Measurements from ENCODE around the gene GALNS.

Gene GALNS

GRCh38 chr16:88828711-88829110 is 28.0 kb downstream of the GALNS start:
- no peaks in the 10 kb centered on the region for H3K9me2 ChIP-seq (replicated peaks; ENCODE audit: low read depth, low read length)
- H3K36me3 ChIP-seq (ENCODE audit: insufficient read depth, low read length), result no peaks in the 10 kb centered on the region
- H3K27me3 ChIP-seq (ENCODE audit: insufficient read depth, low read length, poor library complexity, severe bottlenecking), result no peaks in the 10 kb centered on the region
- no peaks in the 10 kb centered on the region for H3K79me2 ChIP-seq (ENCODE audit: insufficient read depth, low read length)
- H3K4me2 ChIP-seq (ENCODE audit: low read depth, low read length, poor library complexity, severe bottlenecking), result no peak overlapping the region
- H3K9me3 ChIP-seq (ENCODE audit: insufficient read depth, low read depth, low read length), result no peaks in the 10 kb centered on the region
- TF ChIP-seq CTCF (conservative IDR thresholded peaks at IDR 0.05; ENCODE audit: low read length) (no peak), EZH2phosphoT487 (IDR thresholded peaks at IDR 0.05; ENCODE audit: borderline replicate concordance) (no peak)
- no peak overlapping the region for H3K4me3 ChIP-seq (ENCODE audit: low read length, poor library complexity, severe bottlenecking)
- no peaks in the 10 kb centered on the region for H3F3A ChIP-seq (ENCODE audit: low read depth)
- no peak overlapping the region for H3K9ac ChIP-seq (ENCODE audit: low read depth, low read length, poor library complexity, severe bottlenecking)
- H3K4me1 ChIP-seq (ENCODE audit: insufficient read depth, low read length, poor library complexity, severe bottlenecking), result no peaks in the 10 kb centered on the region
- no peaks in the 10 kb centered on the region for H4K20me1 ChIP-seq (ENCODE audit: insufficient read depth, low read length, poor library complexity, severe bottlenecking)
- H2AFZ ChIP-seq (ENCODE audit: low read length), result no peak overlapping the region

GRCh38 chr16:88827727-88828126 is 29.0 kb downstream of the GALNS start:
- no peaks in the 10 kb centered on the region for H3K36me3 ChIP-seq (ENCODE audit: insufficient read depth, low read length)
- TF ChIP-seq CTCF (conservative IDR thresholded peaks at IDR 0.05; ENCODE audit: low read length), result no peak
- no peak for TF ChIP-seq EZH2phosphoT487 (IDR thresholded peaks at IDR 0.05; ENCODE audit: borderline replicate concordance)
- no peaks in the 10 kb centered on the region for H3K4me1 ChIP-seq (ENCODE audit: insufficient read depth, low read length, poor library complexity, severe bottlenecking)
- no peak overlapping the region for H3K9ac ChIP-seq (ENCODE audit: low read depth, low read length, poor library complexity, severe bottlenecking)
- H3K9me2 ChIP-seq (replicated peaks; ENCODE audit: low read depth, low read length), result no peaks in the 10 kb centered on the region
- H3K79me2 ChIP-seq (ENCODE audit: insufficient read depth, low read length), result no peaks in the 10 kb centered on the region
- H3K27me3 ChIP-seq (ENCODE audit: insufficient read depth, low read length, poor library complexity, severe bottlenecking), result no peaks in the 10 kb centered on the region
- no peaks in the 10 kb centered on the region for H4K20me1 ChIP-seq (ENCODE audit: insufficient read depth, low read length, poor library complexity, severe bottlenecking)
- H3K4me3 ChIP-seq (ENCODE audit: low read length, poor library complexity, severe bottlenecking), result no peak overlapping the region
- H2AFZ ChIP-seq (ENCODE audit: low read length), result no peak overlapping the region
- no peaks in the 10 kb centered on the region for H3K9me3 ChIP-seq (ENCODE audit: insufficient read depth, low read depth, low read length)
- no peak overlapping the region for H3K4me2 ChIP-seq (ENCODE audit: low read depth, low read length, poor library complexity, severe bottlenecking)
- no peaks in the 10 kb centered on the region for H3F3A ChIP-seq (ENCODE audit: low read depth)

- H3K9me3 ChIP-seq (ENCODE audit: insufficient read depth, low read depth, low read length), result no peaks in the 10 kb centered on the region
- no peaks in the 10 kb centered on the region for H3K79me2 ChIP-seq (ENCODE audit: insufficient read depth, low read length)
- H4K20me1 ChIP-seq (ENCODE audit: insufficient read depth, low read length, poor library complexity, severe bottlenecking), result no peaks in the 10 kb centered on the region
- no peaks in the 10 kb centered on the region for H3K36me3 ChIP-seq (ENCODE audit: insufficient read depth, low read length)
- H3K4me2 ChIP-seq (ENCODE audit: low read depth, low read length, poor library complexity, severe bottlenecking), result no peak overlapping the region
- no peak overlapping the region for H3K9ac ChIP-seq (ENCODE audit: low read depth, low read length, poor library complexity, severe bottlenecking)
- H3K27me3 ChIP-seq (ENCODE audit: insufficient read depth, low read length, poor library complexity, severe bottlenecking), result no peaks in the 10 kb centered on the region
- H3K4me3 ChIP-seq (ENCODE audit: low read length, poor library complexity, severe bottlenecking), result no peak overlapping the region
- no peaks in the 10 kb centered on the region for H3K9me2 ChIP-seq (replicated peaks; ENCODE audit: low read depth, low read length)
- no peak overlapping the region for H2AFZ ChIP-seq (ENCODE audit: low read length)
- H3F3A ChIP-seq (ENCODE audit: low read depth), result no peaks in the 10 kb centered on the region
- H3K4me1 ChIP-seq (ENCODE audit: insufficient read depth, low read length, poor library complexity, severe bottlenecking), result no peaks in the 10 kb centered on the region
- no peak for TF ChIP-seq CTCF (conservative IDR thresholded peaks at IDR 0.05; ENCODE audit: low read length)
Observed at GRCh38 chr16:88826070-88826840, 30.5 kb downstream of the GALNS start.

Measured in Loucy (cell line).